Activated naive CD4-positive, alpha-beta T cell treated with anti-CD3 and anti-CD28 coated beads, Interleukin-2, amount 10 ng/mL, durations not matched to agents 7 days and 5 days (primary cell): ENCODE measurements around the gene TMEM168.
"Not testable (repeated sequence)": the region's sequence is repeated elsewhere in the genome, so short reads cannot be mapped to it uniquely, and the experiment has no call there.

ENCODE experiments used
- CTCF ChIA-PET: fragments of 350-600 bp; sonication (Branson Sonifier 250); formaldehyde crosslinking; loops from one replicate; lab custom pipeline; 2021; ENCODE audit warnings: antibody characterized with exemption; lab: Charles Lee
- DNase-seq: peaks from one replicate; pipeline ENCODE4 v3.0.0-alpha.2; 2020
- H3K27ac Mint-ChIP-seq: one replicate; pipeline ENCODE4 v1.8.0; 2021; ENCODE audit warnings: mild to moderate bottlenecking, moderate library complexity, mixed read lengths
- H3K27me3 Mint-ChIP-seq: one replicate; pipeline ENCODE4 v1.8.0; 2021; ENCODE audit warnings: mild to moderate bottlenecking, mixed read lengths
- H3K36me3 Mint-ChIP-seq: one replicate; pipeline ENCODE4 v1.8.0; 2021; ENCODE audit warnings: mixed read lengths
- H3K4me1 Mint-ChIP-seq: one replicate; pipeline ENCODE4 v1.8.0; 2021; ENCODE audit warnings: mixed read lengths
- H3K4me3 Mint-ChIP-seq: one replicate; pipeline ENCODE4 v1.8.0; 2021; ENCODE audit warnings: mild to moderate bottlenecking, moderate library complexity, mixed read lengths
- H3K9me3 Mint-ChIP-seq: one replicate; pipeline ENCODE4 v1.8.0; 2021; ENCODE audit warnings: mixed read lengths

Gene TMEM168

GRCh38 chr7:112759905-112760304 is 30.3 kb downstream of the TMEM168 start:
- no peaks in the 10 kb centered on the region for H3K27me3 Mint-ChIP-seq
- CTCF ChIA-PET = no interaction called here
- H3K4me1 Mint-ChIP-seq = peaks cover 10% of the 10 kb centered on the region
- H3K27ac Mint-ChIP-seq = no peak overlapping the region
- no peak for DNase-seq
- no peaks in the 10 kb centered on the region for H3K36me3 Mint-ChIP-seq
- no peaks in the 10 kb centered on the region for H3K9me3 Mint-ChIP-seq
- H3K4me3 Mint-ChIP-seq = no peak overlapping the region

GRCh38 chr7:112757337-112757736 is 32.9 kb downstream of the TMEM168 start:
- H3K27ac Mint-ChIP-seq = no peak overlapping the region
- DNase-seq = no peak
- no peaks in the 10 kb centered on the region for H3K27me3 Mint-ChIP-seq
- H3K9me3 Mint-ChIP-seq = no peaks in the 10 kb centered on the region
- CTCF ChIA-PET = no interaction called here
- no peaks in the 10 kb centered on the region for H3K36me3 Mint-ChIP-seq
- H3K4me1 Mint-ChIP-seq = no peaks in the 10 kb centered on the region
- H3K4me3 Mint-ChIP-seq = no peak overlapping the region

- H3K4me3 Mint-ChIP-seq = no peak overlapping the region
- no peaks in the 10 kb centered on the region for H3K4me1 Mint-ChIP-seq
- no peaks in the 10 kb centered on the region for H3K27me3 Mint-ChIP-seq
- H3K9me3 Mint-ChIP-seq = no peaks in the 10 kb centered on the region
- CTCF ChIA-PET = no interaction called here
- H3K36me3 Mint-ChIP-seq = no peaks in the 10 kb centered on the region
- H3K27ac Mint-ChIP-seq = no peak overlapping the region
- no peak for DNase-seq
Observed at GRCh38 chr7:112753298-112753697, 36.9 kb downstream of the TMEM168 start.

GRCh38 chr7:112752576-112752975 is 37.6 kb downstream of the TMEM168 start:
- Mint-ChIP-seq H3K4me1 (no peaks in the 10 kb centered on the region), H3K27me3 (no peaks in the 10 kb centered on the region), H3K36me3 (no peaks in the 10 kb centered on the region), H3K27ac (no peak overlapping the region), H3K9me3 (no peaks in the 10 kb centered on the region), H3K4me3 (no peak overlapping the region)
- CTCF ChIA-PET = no interaction called here
- DNase-seq = no peak

- CTCF ChIA-PET = no interaction called here
- no peak overlapping the region for H3K4me3 Mint-ChIP-seq
- DNase-seq = no peak
- H3K36me3 Mint-ChIP-seq = no peaks in the 10 kb centered on the region
- no peaks in the 10 kb centered on the region for H3K9me3 Mint-ChIP-seq
- no peaks in the 10 kb centered on the region for H3K4me1 Mint-ChIP-seq
- no peaks in the 10 kb centered on the region for H3K27me3 Mint-ChIP-seq
- no peak overlapping the region for H3K27ac Mint-ChIP-seq
Observed at GRCh38 chr7:112749775-112750174, 40.4 kb downstream of the TMEM168 start.

GRCh38 chr7:112748381-112748780 is 41.8 kb downstream of the TMEM168 start:
- Mint-ChIP-seq H3K27me3 (no peaks in the 10 kb centered on the region), H3K9me3 (no peaks in the 10 kb centered on the region), H3K27ac (no peak overlapping the region), H3K4me1 (no peaks in the 10 kb centered on the region), H3K4me3 (no peak overlapping the region), H3K36me3 (no peaks in the 10 kb centered on the region)
- no peak for DNase-seq
- CTCF ChIA-PET = no interaction called here

- Mint-ChIP-seq H3K27ac (no peak overlapping the region), H3K27me3 (no peaks in the 10 kb centered on the region), H3K9me3 (no peaks in the 10 kb centered on the region), H3K36me3 (no peaks in the 10 kb centered on the region), H3K4me3 (no peak overlapping the region), H3K4me1 (no peaks in the 10 kb centered on the region)
- CTCF ChIA-PET = no interaction called here
- no peak for DNase-seq
Observed at GRCh38 chr7:112745635-112746034, 44.6 kb downstream of the TMEM168 start.

GRCh38 chr7:112744818-112745217 is 45.4 kb downstream of the TMEM168 start:
- no peaks in the 10 kb centered on the region for H3K4me1 Mint-ChIP-seq
- peaks cover 3% of the 10 kb centered on the region for H3K27me3 Mint-ChIP-seq
- CTCF ChIA-PET = no interaction called here
- H3K4me3 Mint-ChIP-seq = no peak overlapping the region
- H3K9me3 Mint-ChIP-seq = no peaks in the 10 kb centered on the region
- no peak for DNase-seq
- no peak overlapping the region for H3K27ac Mint-ChIP-seq
- no peaks in the 10 kb centered on the region for H3K36me3 Mint-ChIP-seq

GRCh38 chr7:112743811-112744210 is 46.4 kb downstream of the TMEM168 start:
- CTCF ChIA-PET = no interaction called here
- Mint-ChIP-seq H3K27me3 (peaks cover 5% of the 10 kb centered on the region), H3K4me1 (no peaks in the 10 kb centered on the region), H3K9me3 (peaks cover 2% of the 10 kb centered on the region), H3K27ac (no peak overlapping the region), H3K36me3 (no peaks in the 10 kb centered on the region), H3K4me3 (no peak overlapping the region)
- no peak for DNase-seq

GRCh38 chr7:112740667-112741066 is 49.5 kb downstream of the TMEM168 start:
- no peaks in the 10 kb centered on the region for H3K36me3 Mint-ChIP-seq
- no peak overlapping the region for H3K4me3 Mint-ChIP-seq
- no peaks in the 10 kb centered on the region for H3K4me1 Mint-ChIP-seq
- no peak for DNase-seq
- H3K27me3 Mint-ChIP-seq = peaks cover 5% of the 10 kb centered on the region
- peaks cover 11% of the 10 kb centered on the region for H3K9me3 Mint-ChIP-seq
- CTCF ChIA-PET = no interaction called here
- H3K27ac Mint-ChIP-seq = no peak overlapping the region

GRCh38 chr7:112739436-112740180 is 50.6 kb downstream of the TMEM168 start:
- CTCF ChIA-PET = no interaction called here
- DNase-seq = no peak
- Mint-ChIP-seq H3K27ac (no peak overlapping the region), H3K9me3 (peaks cover 12% of the 10 kb centered on the region), H3K36me3 (no peaks in the 10 kb centered on the region), H3K4me3 (no peak overlapping the region), H3K4me1 (no peaks in the 10 kb centered on the region), H3K27me3 (peaks cover 5% of the 10 kb centered on the region)

GRCh38 chr7:112735261-112735660 is 54.9 kb downstream of the TMEM168 start:
- peaks cover 5% of the 10 kb centered on the region for H3K27me3 Mint-ChIP-seq
- CTCF ChIA-PET = no interaction called here
- H3K4me3 Mint-ChIP-seq = no peak overlapping the region
- no peaks in the 10 kb centered on the region for H3K36me3 Mint-ChIP-seq
- no peak for DNase-seq
- H3K27ac Mint-ChIP-seq = no peak overlapping the region
- peaks cover 18% of the 10 kb centered on the region for H3K9me3 Mint-ChIP-seq
- no peaks in the 10 kb centered on the region for H3K4me1 Mint-ChIP-seq

- H3K27ac Mint-ChIP-seq, DNase-seq, H3K4me3 Mint-ChIP-seq, H3K27me3 Mint-ChIP-seq, CTCF ChIA-PET, H3K4me1 Mint-ChIP-seq, H3K36me3 Mint-ChIP-seq: not testable (repeated sequence)
- peaks cover 11% of the 10 kb centered on the region for H3K9me3 Mint-ChIP-seq
Observed at GRCh38 chr7:112731324-112731723, 58.9 kb downstream of the TMEM168 start.

GRCh38 chr7:112726076-112726475 is 64.1 kb downstream of the TMEM168 start:
- no peak for DNase-seq
- Mint-ChIP-seq H3K27me3 (no peaks in the 10 kb centered on the region), H3K4me3 (no peak overlapping the region), H3K4me1 (no peaks in the 10 kb centered on the region), H3K27ac (no peak overlapping the region), H3K36me3 (no peaks in the 10 kb centered on the region), H3K9me3 (no peaks in the 10 kb centered on the region)
- CTCF ChIA-PET = no interaction called here

GRCh38 chr7:112723416-112723815 is 66.8 kb downstream of the TMEM168 start:
- Mint-ChIP-seq H3K4me3 (no peak overlapping the region), H3K27me3 (no peaks in the 10 kb centered on the region), H3K27ac (no peak overlapping the region), H3K36me3 (no peaks in the 10 kb centered on the region), H3K9me3 (no peaks in the 10 kb centered on the region), H3K4me1 (no peaks in the 10 kb centered on the region)
- no peak for DNase-seq
- CTCF ChIA-PET = no interaction called here
